GM21390 (cell line): ENCODE results near the gene HOXA6.

Experiments
- ATAC-seq: cut with Tn5 transposase; IDR thresholded peaks from one replicate; pipeline ENCODE4 v1.9.1; 2021; ENCODE audit not compliant: unreplicated experiment

The HOXA6 gene

DNA sequence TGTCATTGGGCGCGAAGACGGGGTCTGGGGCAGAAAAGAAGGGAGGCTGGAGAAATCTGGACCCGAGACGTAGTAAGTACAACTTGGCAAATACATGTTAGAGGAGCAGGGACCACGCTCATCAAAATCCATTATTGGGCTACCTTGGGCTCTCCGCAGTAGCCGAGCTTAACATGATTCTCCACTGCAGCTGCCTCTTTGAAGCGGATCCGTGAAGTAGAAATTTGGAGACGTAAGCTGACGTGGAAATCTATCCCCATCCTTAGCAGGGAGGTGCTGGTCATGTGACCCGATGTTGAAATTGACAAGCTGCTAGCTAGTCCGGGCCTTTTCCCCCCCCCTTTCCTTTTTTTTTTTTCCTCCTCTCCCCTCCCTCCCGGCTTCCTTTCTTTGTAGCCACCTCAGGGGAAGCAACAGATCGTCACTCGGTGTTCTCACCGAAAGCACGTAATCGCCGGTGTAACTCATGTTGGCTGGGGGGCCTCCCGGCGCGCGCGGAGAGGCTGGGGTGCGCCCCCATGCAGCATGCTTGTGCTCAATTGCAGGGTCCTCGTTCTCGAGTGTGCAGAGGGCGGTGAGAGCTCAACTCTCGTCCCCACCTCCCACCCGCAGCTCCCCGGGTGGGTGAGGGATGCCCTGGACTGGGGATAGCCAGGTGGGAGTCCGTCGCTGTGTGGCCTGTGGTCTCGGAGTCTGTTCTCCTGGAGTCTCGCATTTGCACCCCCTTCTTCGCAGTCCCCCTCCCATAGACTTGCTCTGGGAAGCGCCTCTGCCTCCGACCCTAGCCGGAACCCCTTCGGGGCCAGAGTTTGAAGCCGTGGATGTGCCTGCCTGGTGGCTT is 37.7 kb upstream of the HOXA6 start, which contains the start of gene HOXA11:
TSS of gene HOXA11 (minus strand) at position 220 of the 841 bp plus-strand sequence. CDS start at position 132, 88 bp downstream.
- ATAC-seq: no peak

DNA sequence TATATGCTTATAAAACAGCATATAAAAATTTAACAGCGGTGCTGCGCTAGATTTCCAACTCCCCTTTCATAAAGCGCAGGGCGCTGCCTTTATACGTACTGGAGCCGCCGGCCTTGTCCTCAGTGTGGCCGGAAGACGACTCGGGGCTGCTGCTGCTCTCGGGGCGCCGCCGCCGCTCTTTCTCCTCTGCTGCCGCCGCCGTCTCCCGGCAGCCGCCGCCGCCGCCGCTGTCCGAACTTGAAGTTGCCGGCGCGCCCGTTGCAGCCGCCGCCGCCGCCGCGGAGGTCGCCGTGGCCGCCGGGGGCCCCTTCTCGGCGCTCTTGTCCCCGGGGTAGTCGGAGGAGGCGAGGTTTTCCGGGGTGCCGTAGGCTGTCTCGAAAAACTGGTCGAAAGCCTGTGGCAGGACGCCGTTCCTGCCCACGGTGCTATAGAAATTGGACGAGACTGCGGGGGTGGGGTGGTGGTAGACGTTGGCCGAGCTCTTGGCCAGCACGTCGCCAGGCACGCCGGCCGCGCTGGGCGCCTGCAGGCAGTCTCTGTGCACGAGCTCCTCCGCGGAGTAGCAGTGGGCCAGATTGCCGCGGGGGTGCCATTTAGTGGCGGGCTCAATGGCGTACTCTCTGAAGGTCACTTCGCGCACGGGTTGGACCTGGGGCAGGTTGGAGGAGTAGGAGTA is 36.9 kb upstream of the HOXA6 start:
- no peak for ATAC-seq

DNA sequence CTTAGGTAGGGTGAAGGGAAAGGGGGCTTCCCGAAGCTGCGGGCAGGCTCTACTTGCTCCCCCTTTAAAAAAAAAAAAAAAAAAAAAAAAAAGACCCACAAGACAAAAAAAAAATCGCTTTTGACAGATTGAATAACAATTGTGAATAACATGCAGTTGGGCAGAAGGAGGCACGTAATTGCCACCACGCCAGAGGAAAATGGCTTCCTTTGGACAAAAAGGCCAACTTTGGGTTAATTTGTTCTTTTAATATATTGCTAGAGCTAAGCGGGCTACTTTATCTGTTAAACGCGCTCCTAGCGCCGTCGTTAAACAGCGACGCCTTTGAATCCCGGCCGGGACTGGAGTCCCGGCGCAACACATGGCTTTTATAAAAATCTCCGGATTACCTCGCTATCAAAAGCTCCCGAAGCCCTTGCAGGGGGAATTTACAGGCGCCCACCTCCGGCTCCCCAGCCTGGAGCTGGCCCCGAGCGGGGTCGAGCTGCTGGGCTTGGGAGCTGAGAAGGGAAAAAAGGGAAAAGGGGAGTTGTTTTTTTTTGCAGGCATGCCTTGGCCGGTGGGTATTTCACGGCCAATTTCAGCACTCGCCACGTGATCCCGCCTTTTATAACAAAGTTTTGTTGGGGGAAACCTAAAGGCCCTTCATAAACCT is 36.2 kb upstream of the HOXA6 start:
- no peak for ATAC-seq

DNA sequence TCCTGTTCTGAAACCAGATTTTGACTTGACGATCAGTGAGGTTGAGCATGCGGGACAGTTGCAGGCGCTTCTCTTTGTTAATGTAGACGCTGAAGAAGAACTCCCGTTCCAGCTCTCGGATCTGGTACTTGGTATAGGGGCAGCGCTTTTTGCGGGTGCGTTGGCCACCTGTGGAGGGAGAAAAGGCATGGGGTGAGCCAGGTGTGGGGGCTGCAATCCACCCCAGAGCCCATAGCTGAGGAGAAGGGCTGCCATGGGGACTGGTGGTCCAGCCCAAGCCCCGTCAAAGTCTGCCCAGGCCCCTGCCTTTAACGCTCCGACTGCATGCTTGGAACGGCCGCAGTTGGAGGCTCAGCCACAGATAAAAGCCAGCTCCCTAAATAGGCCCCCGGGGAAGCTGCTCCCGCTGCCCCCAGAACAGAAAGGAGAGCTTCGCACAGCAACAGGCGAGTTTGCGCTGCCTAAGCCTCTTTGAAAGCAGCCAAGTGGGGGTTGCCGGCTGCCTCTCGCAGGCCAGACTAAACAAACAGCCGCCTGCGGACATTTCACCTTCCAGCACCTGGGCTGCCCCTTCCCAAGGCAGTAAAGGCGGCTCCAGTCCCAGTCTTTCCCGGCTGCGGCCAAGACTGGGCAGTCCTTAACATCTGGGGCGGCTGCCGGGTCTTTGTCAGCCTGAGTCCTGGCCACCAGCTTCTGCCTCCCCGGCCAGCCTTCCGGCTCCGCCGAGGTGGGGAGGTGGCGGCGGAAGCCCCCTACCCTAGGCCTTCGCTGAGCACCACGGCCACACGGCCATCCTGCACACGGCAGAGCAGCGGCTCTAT is 35.5 kb upstream of the HOXA6 start:
- ATAC-seq: no peak

GRCh38 chr7:27182285-27182841 is 34.8 kb upstream of the HOXA6 start:
- ATAC-seq: no peak

DNA sequence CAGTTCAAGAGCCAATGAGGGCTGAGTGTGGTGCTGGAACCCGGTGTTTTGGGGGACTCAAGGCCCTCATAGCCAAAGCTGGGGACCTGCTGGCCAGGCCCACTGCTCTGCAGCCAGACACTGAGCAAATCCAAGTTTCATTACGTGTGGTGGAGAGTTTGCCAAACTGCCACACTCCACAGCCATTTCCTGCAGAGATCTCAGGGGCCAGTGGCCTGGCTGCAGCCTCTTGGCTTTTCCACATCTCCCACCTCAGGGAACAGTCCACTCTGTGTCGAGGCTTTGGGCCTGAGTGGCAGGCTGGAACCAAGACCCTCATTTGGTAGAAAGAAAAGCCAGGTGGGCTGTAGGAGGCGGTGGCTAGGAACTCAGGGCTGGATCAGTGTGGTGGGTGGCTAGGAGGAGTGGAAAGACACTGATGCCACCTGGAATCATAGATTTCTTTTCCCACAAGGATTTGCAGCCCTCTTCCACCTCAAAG is 34.3 kb upstream of the HOXA6 start:
- no peak for ATAC-seq

- ATAC-seq: no peak
Observed at GRCh38 chr7:27180431-27181420, 33.2 kb upstream of the HOXA6 start.

GRCh38 chr7:27179503-27180430 is 32.2 kb upstream of the HOXA6 start:
- ATAC-seq: no peak

- no peak for ATAC-seq
Observed at GRCh38 chr7:27179030-27179429, 31.5 kb upstream of the HOXA6 start.

- no peak for ATAC-seq
Observed at GRCh38 chr7:27178366-27178765, 30.8 kb upstream of the HOXA6 start.

- no peak for ATAC-seq
Observed at GRCh38 chr7:27177795-27178320, 30.3 kb upstream of the HOXA6 start.

DNA sequence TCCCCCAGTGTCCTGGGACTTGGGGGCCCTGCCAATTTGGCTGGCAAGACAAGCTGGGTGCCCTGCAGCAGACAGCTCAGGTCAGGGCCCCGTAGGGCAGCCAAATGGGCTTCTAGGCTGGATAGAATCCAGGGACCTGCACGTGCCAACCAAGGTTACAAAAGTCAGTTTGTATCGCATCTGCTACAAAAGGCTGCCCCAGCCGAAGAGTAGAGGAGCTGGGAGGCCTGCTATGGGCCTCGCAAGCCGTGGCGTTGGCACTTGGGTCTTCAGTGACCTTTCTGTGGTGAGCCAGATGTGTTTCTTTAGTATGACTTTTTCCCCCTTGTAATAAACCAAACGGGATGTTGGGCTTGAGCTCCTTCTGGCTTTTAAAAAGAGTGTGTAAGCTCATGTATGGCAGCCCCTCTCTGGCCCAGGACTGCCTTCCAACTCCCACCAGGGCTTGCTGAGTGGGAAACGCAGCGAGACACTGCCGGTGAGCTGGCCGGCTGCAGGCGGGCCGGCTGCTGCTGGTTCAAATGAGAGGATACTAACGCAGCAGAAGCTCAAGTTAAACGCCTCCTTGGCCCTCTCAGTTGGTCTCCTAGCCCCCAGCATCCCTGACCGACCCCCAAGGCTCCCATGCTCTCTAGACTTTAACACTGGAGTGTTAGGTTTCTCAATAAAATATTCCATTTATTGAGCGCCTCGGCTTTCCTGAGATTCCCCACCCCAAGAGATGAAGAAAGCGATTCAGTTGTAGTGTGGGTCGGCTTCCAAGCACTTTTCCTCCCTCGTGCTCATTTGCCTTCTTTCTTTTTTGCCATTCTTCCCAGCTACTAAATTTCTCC is 29.6 kb upstream of the HOXA6 start:
- no peak for ATAC-seq

DNA sequence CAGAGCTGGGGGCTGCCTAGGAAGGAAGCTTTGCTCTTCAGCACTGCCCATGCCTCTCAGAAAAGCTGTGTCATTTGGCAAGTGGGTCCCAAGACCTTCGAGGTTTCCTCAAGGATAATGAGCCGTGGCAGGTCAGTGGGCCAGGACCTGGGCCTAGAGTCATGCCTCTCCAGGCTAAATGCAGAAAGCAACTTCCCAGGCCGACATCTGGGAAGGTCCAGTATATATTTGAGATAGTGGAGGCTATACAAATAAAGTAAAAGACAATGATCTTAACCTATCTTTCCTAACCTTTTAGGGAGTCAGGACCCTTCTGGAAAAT is 28.9 kb upstream of the HOXA6 start:
- no peak for ATAC-seq

GRCh38 chr7:27175626-27176523 is 28.3 kb upstream of the HOXA6 start:
- ATAC-seq: no peak

DNA sequence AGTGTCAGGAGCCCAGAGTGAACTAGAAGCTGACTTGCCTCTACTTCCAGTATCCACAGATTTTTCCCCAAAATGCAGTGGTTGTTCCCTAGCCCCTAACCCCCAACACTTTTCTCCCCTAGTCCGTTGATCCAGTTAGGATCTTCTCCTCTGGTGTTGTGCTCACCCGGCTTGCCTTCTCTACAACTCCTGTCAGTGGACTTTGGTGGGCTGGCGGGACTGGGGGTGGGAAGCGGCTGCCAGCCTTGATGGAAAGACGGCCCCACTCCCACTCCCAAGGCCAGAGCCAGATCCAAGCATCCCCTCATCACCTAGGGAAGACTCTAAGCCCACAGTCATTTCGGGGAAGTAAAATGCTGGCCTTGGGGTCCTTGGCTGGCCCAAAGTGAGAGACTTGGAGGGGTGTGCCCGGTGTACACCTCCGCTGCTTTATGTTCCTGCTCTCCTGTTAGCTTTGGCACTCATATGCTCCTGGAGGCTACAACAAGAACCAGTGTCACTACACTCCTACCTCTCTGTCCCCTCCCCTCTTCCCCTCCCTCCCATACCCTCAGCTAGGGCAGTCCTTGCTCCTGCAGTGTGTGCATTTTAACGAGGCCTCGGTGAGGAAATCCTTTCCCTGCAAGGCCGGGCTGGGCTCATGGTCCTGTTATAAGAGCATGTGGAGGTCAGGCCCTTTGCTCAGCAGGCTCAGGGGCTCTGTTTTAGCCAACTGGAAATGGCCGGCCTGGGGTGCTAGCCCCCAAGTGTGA is 27.5 kb upstream of the HOXA6 start:
- ATAC-seq: no peak
